H1 (cell line): ENCODE measurements around the gene PRKAR2B. TPM values are rescaled to one million over a fixed set of nuclear protein-coding genes. Genes with fewer than 3 reads are reported as not detected.

ENCODE experiments used
- CTCF ChIA-PET: fragments of 300-600 bp; sonication (Branson Sonifier 250); formaldehyde crosslinking; loops from one replicate; lab custom pipeline; 2021; ENCODE audit not compliant: partially characterized antibody; lab: Charles Lee
- POLR2A ChIA-PET: fragments of 300-600 bp; sonication (Branson Sonifier 250); formaldehyde crosslinking; loops from one replicate; lab custom pipeline; 2021; ENCODE audit warnings: inconsistent platforms; ENCODE audit not compliant: partially characterized antibody; lab: Charles Lee
- DNase-seq, 2 experiments: peaks; one replicate each; pipeline versions ENCODE4 v3.0.0 to v3.0.0-alpha.2; 2010 to 2022; ENCODE audit warnings: low spot score in 2 of 2, low read depth in 1 of 2, mixed read lengths in 1 of 2
- FAIRE-seq: peaks from 2 replicates; lab custom pipeline; 2011; peaks lifted over from hg19 to GRCh38; lab: Jason Lieb, UNC
- H2AFZ ChIP-seq: 2 replicates; pipeline ENCODE4 v1.8.1; 2012; ENCODE audit warnings: low read length, inconsistent platforms
- H2AK5ac ChIP-seq: 2 replicates; pipeline ENCODE4 v1.6.1; 2013; ENCODE audit warnings: low read depth, low read length
- H2BK120ac ChIP-seq: replicated peaks from 2 replicates; pipeline ENCODE3; 2013; ENCODE audit warnings: low read depth, low read length, inconsistent platforms
- H2BK12ac ChIP-seq: 2 replicates; pipeline ENCODE4 v1.6.1; 2013; ENCODE audit warnings: low read depth, low read length
- H2BK15ac ChIP-seq: 2 replicates; pipeline ENCODE4 v1.6.1; 2013; ENCODE audit warnings: low read length
- H2BK20ac ChIP-seq: 2 replicates; pipeline ENCODE4 v1.6.1; 2013; ENCODE audit warnings: low read length
- H2BK5ac ChIP-seq: 2 replicates; pipeline ENCODE4 v1.6.1; 2013; ENCODE audit warnings: low read depth, low read length
- H3K14ac ChIP-seq: 2 replicates; pipeline ENCODE4 v1.6.1; 2013; ENCODE audit warnings: inconsistent platforms; ENCODE audit not compliant: insufficient read length
- H3K18ac ChIP-seq: 2 replicates; pipeline ENCODE4 v1.6.1; 2013; ENCODE audit warnings: low read length; ENCODE audit errors: extremely low read depth
- H3K23ac ChIP-seq: 2 replicates; pipeline ENCODE4 v1.6.1; 2013; ENCODE audit warnings: inconsistent platforms; ENCODE audit not compliant: insufficient read length
- H3K23me2 ChIP-seq: 2 replicates; pipeline ENCODE4 v1.6.1; 2013; ENCODE audit warnings: low read depth, low read length
- H3K27ac ChIP-seq: 2 replicates; pipeline ENCODE4 v1.6.1; 2011; ENCODE audit warnings: low read depth, low read length, inconsistent platforms
- H3K27me3 ChIP-seq, 4 experiments: replicated peaks in 1 of 4; 1 replicate in 1 of 4; 2 replicates in 3 of 4; pipeline versions ENCODE4 v1.6.1 to v1.8.1; 2011 to 2013; ENCODE audit warnings: low read length in 3 of 4, mild to moderate bottlenecking in 3 of 4, inconsistent platforms in 2 of 4, mixed read lengths in 2 of 4, moderate library complexity in 1 of 4; ENCODE audit not compliant: control insufficient read depth in 3 of 4, insufficient read depth in 3 of 4; ENCODE audit errors: extremely low read depth in 1 of 4
- H3K36me3 ChIP-seq, 4 experiments: 2 replicates each; pipeline versions ENCODE4 v1.6.1 to v1.8.1; 2011 to 2013; ENCODE audit warnings: mild to moderate bottlenecking in 4 of 4, low read length in 3 of 4, moderate library complexity in 2 of 4, control low read depth in 1 of 4, inconsistent platforms in 1 of 4; ENCODE audit not compliant: insufficient read depth in 4 of 4, control insufficient read depth in 2 of 4
- H3K4ac ChIP-seq: replicated peaks from 2 replicates; pipeline ENCODE3; 2013; ENCODE audit warnings: low read length, low read depth, mixed read lengths, inconsistent platforms; ENCODE audit not compliant: insufficient read length
- H3K4me1 ChIP-seq, 4 experiments: replicated peaks in 1 of 4; 1 replicate in 1 of 4; 2 replicates in 3 of 4; pipeline versions ENCODE4 v1.6.1 to v1.8.1; 2011 to 2013; ENCODE audit warnings: low read length in 3 of 4, inconsistent platforms in 2 of 4, mixed read lengths in 1 of 4; ENCODE audit not compliant: insufficient read depth in 4 of 4, control insufficient read depth in 3 of 4
- H3K4me2 ChIP-seq, 2 experiments: 2 replicates each; pipeline versions ENCODE4 v1.6.1 to v1.8.1; 2011 to 2013; ENCODE audit warnings: low read depth in 2 of 2, low read length in 2 of 2, control low read depth in 1 of 2, inconsistent platforms in 1 of 2, mild to moderate bottlenecking in 1 of 2; ENCODE audit not compliant: insufficient read depth in 1 of 2
- H3K4me3 ChIP-seq, 4 experiments: fragments of 200-600, 300-600 bp in 1 of 4; sonication (generic), shearing (Covaris generic), sonication (Bioruptor Twin) in 1 of 4; 2 replicates each; pipeline versions ENCODE4 v1.5.1 to v1.8.1; 2011 to 2016; ENCODE audit warnings: low read length in 4 of 4, low read depth in 3 of 4, control low read depth in 2 of 4, inconsistent platforms in 2 of 4, mild to moderate bottlenecking in 2 of 4, mixed read lengths in 1 of 4, moderate library complexity in 1 of 4; ENCODE audit not compliant: insufficient read depth in 2 of 4; ENCODE audit errors: extremely low read depth in 1 of 4
- H3K56ac ChIP-seq: replicated peaks from 2 replicates; pipeline ENCODE3; 2013; ENCODE audit warnings: low read depth, mild to moderate bottlenecking, mixed read lengths, low read length, inconsistent platforms; ENCODE audit not compliant: insufficient read length
- H3K79me1 ChIP-seq: 2 replicates; pipeline ENCODE4 v1.6.1; 2013; ENCODE audit warnings: low read depth, low read length, control low read depth
- H3K79me2 ChIP-seq, 2 experiments: 2 replicates each; pipeline versions ENCODE4 v1.6.1 to v1.8.1; 2012 to 2013; ENCODE audit warnings: low read length in 2 of 2, mild to moderate bottlenecking in 2 of 2, inconsistent platforms in 1 of 2; ENCODE audit not compliant: insufficient read depth in 2 of 2, control insufficient read depth in 1 of 2
- H3K9ac ChIP-seq, 4 experiments: replicated peaks in 1 of 4; 1 replicate in 1 of 4; 2 replicates in 3 of 4; pipeline versions ENCODE4 v1.6.1 to v1.8.1; 2011 to 2013; ENCODE audit warnings: low read depth in 3 of 4, low read length in 3 of 4, control low read depth in 2 of 4, mild to moderate bottlenecking in 2 of 4, moderate library complexity in 2 of 4, inconsistent platforms in 1 of 4; ENCODE audit errors: extremely low read depth in 1 of 4
- H3K9me3 ChIP-seq, 2 experiments: 2 replicates each; pipeline versions ENCODE4 v1.6.1 to v1.8.1; 2012 to 2013; ENCODE audit warnings: mild to moderate bottlenecking in 2 of 2, moderate library complexity in 2 of 2, control low read depth in 1 of 2, inconsistent platforms in 1 of 2, low read depth in 1 of 2, low read length in 1 of 2, mixed read lengths in 1 of 2; ENCODE audit not compliant: insufficient read depth in 2 of 2
- H4K20me1 ChIP-seq, 2 experiments: replicated peaks in 1 of 2; 2 replicates each; pipeline versions ENCODE3 to v1.8.1; 2011 to 2013; ENCODE audit warnings: inconsistent platforms in 2 of 2, low read length in 2 of 2, mild to moderate bottlenecking in 1 of 2; ENCODE audit not compliant: insufficient read depth in 2 of 2, control insufficient read depth in 1 of 2
- H4K5ac ChIP-seq: 2 replicates; pipeline ENCODE4 v1.6.1; 2013; ENCODE audit warnings: low read length, low read depth, mixed read lengths, inconsistent platforms; ENCODE audit not compliant: insufficient read length
- H4K8ac ChIP-seq: 2 replicates; pipeline ENCODE4 v1.8.0; 2013; ENCODE audit warnings: mild to moderate bottlenecking, moderate library complexity, low read length, inconsistent platforms; ENCODE audit not compliant: insufficient read depth; ENCODE audit errors: extremely low read depth
- H4K91ac ChIP-seq: replicated peaks from 2 replicates; pipeline ENCODE3; 2013; ENCODE audit warnings: low read length, mixed read lengths, inconsistent platforms; ENCODE audit not compliant: insufficient read length
- CBX5 ChIP-seq: fragments of 300-800, 300-1000 bp; sonication (generic); IDR thresholded peaks from 2 replicates; pipeline ENCODE4 v1.7.1; 2016; ENCODE audit warnings: antibody characterized with exemption, low read length, low read depth
- CTBP2 ChIP-seq: IDR thresholded peaks from 2 replicates; pipeline ENCODE4 v1.7.0; 2011; ENCODE audit warnings: borderline replicate concordance, mild to moderate bottlenecking, moderate library complexity, mixed read lengths, low read length; ENCODE audit not compliant: insufficient read depth, insufficient read length
- EP300 ChIP-seq, 2 experiments: IDR thresholded peaks; 1 replicate in 1 of 2; 2 replicates in 1 of 2; pipeline ENCODE4 v1.6.1; 2011 to 2012; ENCODE audit warnings: low read depth in 2 of 2, low read length in 2 of 2, mild to moderate bottlenecking in 2 of 2, borderline replicate concordance in 1 of 2, inconsistent platforms in 1 of 2, moderate library complexity in 1 of 2
- KDM5A ChIP-seq: fragments of 200-600 bp; IDR thresholded peaks from 2 replicates; pipeline ENCODE4 v1.7.1; 2012; ENCODE audit warnings: mild to moderate bottlenecking, low read length, inconsistent platforms, mixed read lengths
- POLR2A ChIP-seq, 2 experiments: IDR thresholded peaks; 1 replicate in 1 of 2; 2 replicates in 1 of 2; pipeline ENCODE4 v1.6.1; 2011; ENCODE audit warnings: low read depth in 2 of 2, low read length in 2 of 2, mild to moderate bottlenecking in 2 of 2; ENCODE audit errors: control extremely low read depth in 1 of 2
- RFX5 ChIP-seq: IDR thresholded peaks from 2 replicates; pipeline ENCODE4 v1.6.1; 2011; ENCODE audit warnings: low read depth, low read length, improper control_type of control experiment, borderline replicate concordance
- TAF1 ChIP-seq: IDR thresholded peaks from 2 replicates; pipeline ENCODE4 v1.6.1; 2011; ENCODE audit warnings: mild to moderate bottlenecking, low read depth, low read length
- WGBS, 2 experiments: shearing (Covaris generic) in 1 of 2; methylation state at CpG; one replicate each; pipeline versions ENCODE4 v1.1.6 to v1.1.7; 2013 to 2015; ENCODE audit warnings: low lambda C conversion rate in 2 of 2, mixed read lengths in 2 of 2, inconsistent platforms in 1 of 2, low coverage in 1 of 2, missing lambda C conversion rate in 1 of 2; ENCODE audit not compliant: insufficient replicate concordance in 2 of 2, insufficient coverage in 1 of 2, insufficient read length in 1 of 2; ENCODE audit errors: extremely low coverage in 1 of 2, missing lambda C conversion rate in 1 of 2; 5-methylcytosine and 5-hydroxymethylcytosine counted together
- polyA plus RNA-seq, 7 experiments: library from polyadenylated mRNA; depleted of rRNA in 3 of 7; stranded (reverse) in 5 of 7; unstranded in 2 of 7; fragments of >200 nt in 5 of 7; fragments of 200-250 nt in 2 of 7; gene quantifications; 1 replicate in 5 of 7; 2 replicates in 1 of 7; 4 replicates in 1 of 7; pipeline versions ENCODE4 v1.2.1 to v1.2.3, GENCODE V29; 2011 to 2013; ENCODE audit warnings: missing spikeins in 2 of 7, mixed read lengths in 2 of 7
- total RNA-seq: library from RNA; stranded (reverse); fragmentation: NEBNext Ultra II Directional; extraction: Animal tissue kit (Norgen Biotek cat#: 25700); gene quantifications from 2 replicates; pipeline ENCODE4 v1.2.1, GENCODE V29; 2021

PRKAR2B gene
- total and polyA plus RNA-seq, 2 of the 8 experiments (the other 6 are each of a cell fraction or from before 2014, with no cell fraction given) = 10.4 to 37.0 TPM

DNA sequence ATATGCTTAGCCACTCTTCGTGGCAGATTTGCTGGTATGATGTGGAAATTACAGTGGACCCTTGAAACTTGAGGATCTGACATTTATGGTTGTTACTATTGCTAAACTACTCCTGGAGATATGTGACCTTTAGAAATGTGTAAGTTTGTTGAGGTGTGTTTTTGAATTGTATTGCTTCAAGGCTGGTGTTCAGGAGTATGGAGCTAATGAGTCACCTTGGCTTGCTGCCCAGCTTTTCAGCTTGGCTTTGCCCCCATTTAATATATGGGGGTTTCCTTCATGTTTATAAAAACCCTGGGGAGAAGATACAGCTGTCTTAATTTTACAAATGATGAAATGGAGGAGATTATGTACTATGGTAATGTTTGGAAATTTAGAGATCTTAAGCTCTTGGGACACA lies 135.9 kb downstream of the PRKAR2B start:
- Histone ChIP-seq H3K23me2 (no peaks in the 10 kb centered on the region), H3K56ac (no peak overlapping the region), H3K23ac (no peak overlapping the region), H3K9ac (no peak overlapping the region), H4K8ac (no peak overlapping the region), H2AFZ (no peak overlapping the region), H3K79me1 (no peaks in the 10 kb centered on the region; the same call in 1 of the 2 replicates), H3K4me3 (no peak overlapping the region), H4K20me1 (peaks cover 0 to 3% of the 10 kb centered on the region in 2 experiments), H2BK12ac (no peak overlapping the region), H2BK5ac (no peak overlapping the region), H3K79me2 (peaks cover 0 to 30% of the 10 kb centered on the region in 2 experiments; a peak in 2 of 4 replicates), H3K4ac (no peak overlapping the region), H3K18ac (no peak overlapping the region), H3K27ac (no peak overlapping the region), H2BK120ac (no peak overlapping the region), H2AK5ac (no peak overlapping the region), H3K4me1 (no peaks in the 10 kb centered on the region), H3K4me2 (no peak overlapping the region), H4K91ac (no peak overlapping the region), H3K27me3 (no peaks in the 10 kb centered on the region), H3K36me3 (peaks cover 8 to 19% (median 18%) of the 10 kb centered on the region in 4 experiments; a peak in 7 of 8 replicates), H2BK15ac (no peak overlapping the region), H4K5ac (no peak overlapping the region), H2BK20ac (no peak overlapping the region), H3K9me3 (no peaks in the 10 kb centered on the region), H3K14ac (no peak overlapping the region)
- ChIA-PET CTCF (interaction anchor here (0.7 to 2.3 kb wide), 6 partner anchors 9 to 34 kb away, joined by 3 to 10 read pairs (median 4); no protein-coding TSS in a partner anchor), POLR2A (interaction anchor here (3.5 kb wide), 1 partner anchor 12 kb away, joined by 12 read pairs; the partner anchor contains the start of gene HBP1)
- no peak for DNase-seq
- no peak for FAIRE-seq
- WGBS, 2 experiments = 86% methylated on average over 1 of the region's 1 CpG; no CpG with 5 or more reads in 1 of the 2 experiments
- no peak for TF ChIP-seq KDM5A
- TF ChIP-seq TAF1 = no peak
- no peak for TF ChIP-seq RFX5
- TF ChIP-seq CTBP2 = no peak
- no peak for TF ChIP-seq POLR2A (IDR thresholded peaks at IDR 0.05; ENCODE audit: control extremely low read depth in 1 of 2, low read depth in 2 of 2, low read length in 2 of 2)
- no peak for TF ChIP-seq CBX5
- TF ChIP-seq EP300 (IDR thresholded peaks at IDR 0.05; ENCODE audit: borderline replicate concordance in 1 of 2, low read depth in 2 of 2, low read length in 2 of 2) = no peak
